Tibial nerve (tissue), 4 donors: Measurements from ENCODE around the gene LDLRAP1.

Experiments used
- CTCF ChIP-seq, 5 experiments: fragments of 200-600 bp in 3 of 5; fragments of 450-650 bp in 2 of 5; sonication (generic) in 3 of 5; IDR thresholded peaks; one replicate each; pipeline ENCODE4 v1.5.1; 2016 to 2019; ENCODE audit warnings: antibody characterized with exemption in 5 of 5, mild to moderate bottlenecking in 3 of 5, moderate library complexity in 2 of 5
- EP300 ChIP-seq, 2 donors: sonication (generic); formaldehyde crosslinking; IDR thresholded peaks; one replicate each; pipeline ENCODE4 v1.6.1; 2017; ENCODE audit warnings: antibody characterized with exemption in 2 of 2, mild to moderate bottlenecking in 1 of 2

- TF ChIP-seq EP300 (IDR thresholded peaks at IDR 0.05): no peak
- no peak for TF ChIP-seq CTCF (IDR thresholded peaks at IDR 0.05)
Observed at GRCh38 chr1:25549273-25550154, 6.1 kb downstream of the LDLRAP1 start.
